H1 (cell line): Measurements from ENCODE around the gene PSORS1C1. TPM values are rescaled to one million over a fixed set of nuclear protein-coding genes. Genes with fewer than 3 reads are reported as not detected.

ENCODE experiments used
- CTCF ChIA-PET: fragments of 300-600 bp; sonication (Branson Sonifier 250); formaldehyde crosslinking; loops from one replicate; lab custom pipeline; 2021; ENCODE audit not compliant: partially characterized antibody; lab: Charles Lee
- POLR2A ChIA-PET: fragments of 300-600 bp; sonication (Branson Sonifier 250); formaldehyde crosslinking; loops from one replicate; lab custom pipeline; 2021; ENCODE audit warnings: inconsistent platforms; ENCODE audit not compliant: partially characterized antibody; lab: Charles Lee
- DNase-seq, 2 experiments: peaks; one replicate each; pipeline versions ENCODE4 v3.0.0 to v3.0.0-alpha.2; 2010 to 2022; ENCODE audit warnings: low spot score in 2 of 2, low read depth in 1 of 2, mixed read lengths in 1 of 2
- FAIRE-seq: peaks from 2 replicates; lab custom pipeline; 2011; peaks lifted over from hg19 to GRCh38; lab: Jason Lieb, UNC
- H2AFZ ChIP-seq: 2 replicates; pipeline ENCODE4 v1.8.1; 2012; ENCODE audit warnings: low read length, inconsistent platforms
- H2AK5ac ChIP-seq: 2 replicates; pipeline ENCODE4 v1.6.1; 2013; ENCODE audit warnings: low read depth, low read length
- H2BK120ac ChIP-seq: replicated peaks from 2 replicates; pipeline ENCODE3; 2013; ENCODE audit warnings: low read depth, low read length, inconsistent platforms
- H2BK12ac ChIP-seq: 2 replicates; pipeline ENCODE4 v1.6.1; 2013; ENCODE audit warnings: low read depth, low read length
- H2BK15ac ChIP-seq: 2 replicates; pipeline ENCODE4 v1.6.1; 2013; ENCODE audit warnings: low read length
- H2BK20ac ChIP-seq: 2 replicates; pipeline ENCODE4 v1.6.1; 2013; ENCODE audit warnings: low read length
- H2BK5ac ChIP-seq: 2 replicates; pipeline ENCODE4 v1.6.1; 2013; ENCODE audit warnings: low read depth, low read length
- H3K14ac ChIP-seq: 2 replicates; pipeline ENCODE4 v1.6.1; 2013; ENCODE audit warnings: inconsistent platforms; ENCODE audit not compliant: insufficient read length
- H3K18ac ChIP-seq: 2 replicates; pipeline ENCODE4 v1.6.1; 2013; ENCODE audit warnings: low read length; ENCODE audit errors: extremely low read depth
- H3K23ac ChIP-seq: 2 replicates; pipeline ENCODE4 v1.6.1; 2013; ENCODE audit warnings: inconsistent platforms; ENCODE audit not compliant: insufficient read length
- H3K23me2 ChIP-seq: 2 replicates; pipeline ENCODE4 v1.6.1; 2013; ENCODE audit warnings: low read depth, low read length
- H3K27ac ChIP-seq: 2 replicates; pipeline ENCODE4 v1.6.1; 2011; ENCODE audit warnings: low read depth, low read length, inconsistent platforms
- H3K27me3 ChIP-seq, 4 experiments: replicated peaks in 1 of 4; 1 replicate in 1 of 4; 2 replicates in 3 of 4; pipeline versions ENCODE4 v1.6.1 to v1.8.1; 2011 to 2013; ENCODE audit warnings: low read length in 3 of 4, mild to moderate bottlenecking in 3 of 4, inconsistent platforms in 2 of 4, mixed read lengths in 2 of 4, moderate library complexity in 1 of 4; ENCODE audit not compliant: control insufficient read depth in 3 of 4, insufficient read depth in 3 of 4; ENCODE audit errors: extremely low read depth in 1 of 4
- H3K36me3 ChIP-seq, 4 experiments: 2 replicates each; pipeline versions ENCODE4 v1.6.1 to v1.8.1; 2011 to 2013; ENCODE audit warnings: mild to moderate bottlenecking in 4 of 4, low read length in 3 of 4, moderate library complexity in 2 of 4, control low read depth in 1 of 4, inconsistent platforms in 1 of 4; ENCODE audit not compliant: insufficient read depth in 4 of 4, control insufficient read depth in 2 of 4
- H3K4ac ChIP-seq: replicated peaks from 2 replicates; pipeline ENCODE3; 2013; ENCODE audit warnings: low read length, low read depth, mixed read lengths, inconsistent platforms; ENCODE audit not compliant: insufficient read length
- H3K4me1 ChIP-seq, 4 experiments: replicated peaks in 1 of 4; 1 replicate in 1 of 4; 2 replicates in 3 of 4; pipeline versions ENCODE4 v1.6.1 to v1.8.1; 2011 to 2013; ENCODE audit warnings: low read length in 3 of 4, inconsistent platforms in 2 of 4, mixed read lengths in 1 of 4; ENCODE audit not compliant: insufficient read depth in 4 of 4, control insufficient read depth in 3 of 4
- H3K4me2 ChIP-seq, 2 experiments: 2 replicates each; pipeline versions ENCODE4 v1.6.1 to v1.8.1; 2011 to 2013; ENCODE audit warnings: low read depth in 2 of 2, low read length in 2 of 2, control low read depth in 1 of 2, inconsistent platforms in 1 of 2, mild to moderate bottlenecking in 1 of 2; ENCODE audit not compliant: insufficient read depth in 1 of 2
- H3K4me3 ChIP-seq, 4 experiments: fragments of 200-600, 300-600 bp in 1 of 4; sonication (generic), shearing (Covaris generic), sonication (Bioruptor Twin) in 1 of 4; 2 replicates each; pipeline versions ENCODE4 v1.5.1 to v1.8.1; 2011 to 2016; ENCODE audit warnings: low read length in 4 of 4, low read depth in 3 of 4, control low read depth in 2 of 4, inconsistent platforms in 2 of 4, mild to moderate bottlenecking in 2 of 4, mixed read lengths in 1 of 4, moderate library complexity in 1 of 4; ENCODE audit not compliant: insufficient read depth in 2 of 4; ENCODE audit errors: extremely low read depth in 1 of 4
- H3K56ac ChIP-seq: replicated peaks from 2 replicates; pipeline ENCODE3; 2013; ENCODE audit warnings: low read depth, mild to moderate bottlenecking, mixed read lengths, low read length, inconsistent platforms; ENCODE audit not compliant: insufficient read length
- H3K79me1 ChIP-seq: 2 replicates; pipeline ENCODE4 v1.6.1; 2013; ENCODE audit warnings: low read depth, low read length, control low read depth
- H3K79me2 ChIP-seq, 2 experiments: 2 replicates each; pipeline versions ENCODE4 v1.6.1 to v1.8.1; 2012 to 2013; ENCODE audit warnings: low read length in 2 of 2, mild to moderate bottlenecking in 2 of 2, inconsistent platforms in 1 of 2; ENCODE audit not compliant: insufficient read depth in 2 of 2, control insufficient read depth in 1 of 2
- H3K9ac ChIP-seq, 4 experiments: replicated peaks in 1 of 4; 1 replicate in 1 of 4; 2 replicates in 3 of 4; pipeline versions ENCODE4 v1.6.1 to v1.8.1; 2011 to 2013; ENCODE audit warnings: low read depth in 3 of 4, low read length in 3 of 4, control low read depth in 2 of 4, mild to moderate bottlenecking in 2 of 4, moderate library complexity in 2 of 4, inconsistent platforms in 1 of 4; ENCODE audit errors: extremely low read depth in 1 of 4
- H3K9me3 ChIP-seq, 2 experiments: 2 replicates each; pipeline versions ENCODE4 v1.6.1 to v1.8.1; 2012 to 2013; ENCODE audit warnings: mild to moderate bottlenecking in 2 of 2, moderate library complexity in 2 of 2, control low read depth in 1 of 2, inconsistent platforms in 1 of 2, low read depth in 1 of 2, low read length in 1 of 2, mixed read lengths in 1 of 2; ENCODE audit not compliant: insufficient read depth in 2 of 2
- H4K20me1 ChIP-seq, 2 experiments: replicated peaks in 1 of 2; 2 replicates each; pipeline versions ENCODE3 to v1.8.1; 2011 to 2013; ENCODE audit warnings: inconsistent platforms in 2 of 2, low read length in 2 of 2, mild to moderate bottlenecking in 1 of 2; ENCODE audit not compliant: insufficient read depth in 2 of 2, control insufficient read depth in 1 of 2
- H4K5ac ChIP-seq: 2 replicates; pipeline ENCODE4 v1.6.1; 2013; ENCODE audit warnings: low read length, low read depth, mixed read lengths, inconsistent platforms; ENCODE audit not compliant: insufficient read length
- H4K8ac ChIP-seq: 2 replicates; pipeline ENCODE4 v1.8.0; 2013; ENCODE audit warnings: mild to moderate bottlenecking, moderate library complexity, low read length, inconsistent platforms; ENCODE audit not compliant: insufficient read depth; ENCODE audit errors: extremely low read depth
- H4K91ac ChIP-seq: replicated peaks from 2 replicates; pipeline ENCODE3; 2013; ENCODE audit warnings: low read length, mixed read lengths, inconsistent platforms; ENCODE audit not compliant: insufficient read length
- JUN ChIP-seq: IDR thresholded peaks from 2 replicates; pipeline ENCODE4 v1.6.1; 2011; ENCODE audit warnings: low read depth, mild to moderate bottlenecking, improper control_type of control experiment, low read length
- MAX ChIP-seq: IDR thresholded peaks from 2 replicates; pipeline ENCODE4 v1.6.1; 2012; ENCODE audit warnings: inconsistent platforms
- SUZ12 ChIP-seq: fragments of 200-600 bp; sonication (generic); IDR thresholded peaks from 2 replicates; pipeline ENCODE4 v1.6.1; 2012; ENCODE audit warnings: mild to moderate bottlenecking, inconsistent platforms, low read length, moderate library complexity, mixed read lengths
- WGBS, 2 experiments: shearing (Covaris generic) in 1 of 2; methylation state at CpG; one replicate each; pipeline versions ENCODE4 v1.1.6 to v1.1.7; 2013 to 2015; ENCODE audit warnings: low lambda C conversion rate in 2 of 2, mixed read lengths in 2 of 2, inconsistent platforms in 1 of 2, low coverage in 1 of 2, missing lambda C conversion rate in 1 of 2; ENCODE audit not compliant: insufficient replicate concordance in 2 of 2, insufficient coverage in 1 of 2, insufficient read length in 1 of 2; ENCODE audit errors: extremely low coverage in 1 of 2, missing lambda C conversion rate in 1 of 2; 5-methylcytosine and 5-hydroxymethylcytosine counted together
- polyA plus RNA-seq, 7 experiments: library from polyadenylated mRNA; depleted of rRNA in 3 of 7; stranded (reverse) in 5 of 7; unstranded in 2 of 7; fragments of >200 nt in 5 of 7; fragments of 200-250 nt in 2 of 7; gene quantifications; 1 replicate in 5 of 7; 2 replicates in 1 of 7; 4 replicates in 1 of 7; pipeline versions ENCODE4 v1.2.1 to v1.2.3, GENCODE V29; 2011 to 2013; ENCODE audit warnings: missing spikeins in 2 of 7, mixed read lengths in 2 of 7
- total RNA-seq: library from RNA; stranded (reverse); fragmentation: NEBNext Ultra II Directional; extraction: Animal tissue kit (Norgen Biotek cat#: 25700); gene quantifications from 2 replicates; pipeline ENCODE4 v1.2.1, GENCODE V29; 2021

Gene PSORS1C1
- total and polyA plus RNA-seq, 2 of the 8 experiments (the other 6 are each of a cell fraction or from before 2014, with no cell fraction given) = 0.12 to 0.52 TPM

GRCh38 chr6:31098449-31098938 lies 16.1 kb upstream of the PSORS1C1 start:
- Histone ChIP-seq H4K20me1 (no peaks in the 10 kb centered on the region), H2AK5ac (no peak overlapping the region), H3K4me3 (no peak overlapping the region), H3K27ac (no peak overlapping the region), H2BK15ac (no peak overlapping the region), H3K9me3 (no peaks in the 10 kb centered on the region), H3K4me2 (no peak overlapping the region), H2BK20ac (no peak overlapping the region), H3K27me3 (no peaks in the 10 kb centered on the region), H4K91ac (no peak overlapping the region), H2BK12ac (no peak overlapping the region), H3K56ac (no peak overlapping the region), H3K23me2 (no peaks in the 10 kb centered on the region), H3K36me3 (no peaks in the 10 kb centered on the region), H2AFZ (no peak overlapping the region), H2BK120ac (no peak overlapping the region), H4K5ac (no peak overlapping the region), H3K9ac (no peak overlapping the region), H3K23ac (no peak overlapping the region), H3K14ac (no peak overlapping the region), H2BK5ac (no peak overlapping the region), H3K4me1 (peaks cover 0 to 3% (median 0%) of the 10 kb centered on the region in 4 experiments; a peak in 1 of 7 replicates), H3K18ac (no peak overlapping the region), H3K79me1 (no peaks in the 10 kb centered on the region), H3K4ac (no peak overlapping the region), H4K8ac (no peak overlapping the region), H3K79me2 (no peaks in the 10 kb centered on the region)
- 91% methylated on average over 4 of the region's 4 CpGs; no CpG with 5 or more reads in 1 of the 2 experiments for WGBS, 2 experiments
- POLR2A ChIA-PET = no interaction called here
- TF ChIP-seq MAX (no peak), SUZ12 (no peak), JUN (no peak)
- FAIRE-seq (no peak), DNase-seq (no peak)
- CTCF ChIA-PET = interaction anchor here (1.2 to 1.6 kb wide), 2 partner anchors 11 to 19 kb away, joined by 3 to 4 read pairs; no protein-coding TSS in a partner anchor
